Osteoblast (primary cell): Measurements from ENCODE around the gene CDC42SE2. TPM values are rescaled to one million over a fixed set of nuclear protein-coding genes. Genes with fewer than 3 reads are reported as not detected.

ENCODE experiments used
- DNase-seq: peaks from one replicate; pipeline ENCODE4 v3.0.0; 2011; ENCODE audit warnings: low spot score, mixed read lengths; ENCODE audit not compliant: insufficient read length; ENCODE audit errors: missing footprints
- H2AFZ ChIP-seq: 2 replicates; pipeline ENCODE4 v1.6.0; 2011; ENCODE audit warnings: mild to moderate bottlenecking, low read length
- H3K27ac ChIP-seq: 2 replicates; pipeline ENCODE4 v1.5.1; 2011; ENCODE audit warnings: mild to moderate bottlenecking, low read depth, low read length, moderate library complexity
- H3K27me3 ChIP-seq: 2 replicates; pipeline ENCODE4 v1.6.0; 2012; ENCODE audit warnings: mild to moderate bottlenecking, control low read depth, inconsistent platforms, low read length, moderate library complexity; ENCODE audit not compliant: insufficient read depth
- H3K36me3 ChIP-seq: 2 replicates; pipeline ENCODE4 v1.5.1; 2011; ENCODE audit warnings: mild to moderate bottlenecking, low read length, control low read depth, moderate library complexity; ENCODE audit not compliant: insufficient read depth
- H3K4me1 ChIP-seq: 2 replicates; pipeline ENCODE4 v1.5.1; 2011; ENCODE audit warnings: mild to moderate bottlenecking, low read length, control low read depth, moderate library complexity; ENCODE audit not compliant: insufficient read depth
- H3K4me2 ChIP-seq: 2 replicates; pipeline ENCODE4 v1.6.0; 2011; ENCODE audit warnings: mild to moderate bottlenecking, low read length; ENCODE audit not compliant: insufficient read depth
- H3K4me3 ChIP-seq: fragments of 200-600 bp; sonication (generic); 3 replicates; pipeline ENCODE4 v1.5.1; 2012; ENCODE audit warnings: mild to moderate bottlenecking, low read length, inconsistent platforms; ENCODE audit not compliant: insufficient read depth
- H3K79me2 ChIP-seq: 2 replicates; pipeline ENCODE4 v1.6.0; 2012; ENCODE audit warnings: mild to moderate bottlenecking, low read length, control low read depth, inconsistent platforms; ENCODE audit not compliant: insufficient read depth
- H3K9me3 ChIP-seq: 2 replicates; pipeline ENCODE4 v1.5.1; 2011; ENCODE audit warnings: low read depth, low read length, control low read depth
- H4K20me1 ChIP-seq: 2 replicates; pipeline ENCODE4 v1.6.0; 2012; ENCODE audit warnings: mild to moderate bottlenecking, low read length, control low read depth; ENCODE audit not compliant: insufficient read depth
- total RNA-seq: library from RNA; depleted of rRNA; stranded (reverse); fragments of >200 nt; gene quantifications from 2 replicates; pipeline ENCODE4 v1.2.3, GENCODE V29; 2012
- TF ChIP-seq, protein P1 (sequence below): IDR thresholded peaks from 2 replicates; pipeline ENCODE4 v1.5.1; 2011; ENCODE audit warnings: mild to moderate bottlenecking, low read depth, low read length, moderate library complexity; ENCODE audit errors: extremely low read depth

Gene CDC42SE2
- total RNA-seq, 1 donor: 22.8 TPM

DNA sequence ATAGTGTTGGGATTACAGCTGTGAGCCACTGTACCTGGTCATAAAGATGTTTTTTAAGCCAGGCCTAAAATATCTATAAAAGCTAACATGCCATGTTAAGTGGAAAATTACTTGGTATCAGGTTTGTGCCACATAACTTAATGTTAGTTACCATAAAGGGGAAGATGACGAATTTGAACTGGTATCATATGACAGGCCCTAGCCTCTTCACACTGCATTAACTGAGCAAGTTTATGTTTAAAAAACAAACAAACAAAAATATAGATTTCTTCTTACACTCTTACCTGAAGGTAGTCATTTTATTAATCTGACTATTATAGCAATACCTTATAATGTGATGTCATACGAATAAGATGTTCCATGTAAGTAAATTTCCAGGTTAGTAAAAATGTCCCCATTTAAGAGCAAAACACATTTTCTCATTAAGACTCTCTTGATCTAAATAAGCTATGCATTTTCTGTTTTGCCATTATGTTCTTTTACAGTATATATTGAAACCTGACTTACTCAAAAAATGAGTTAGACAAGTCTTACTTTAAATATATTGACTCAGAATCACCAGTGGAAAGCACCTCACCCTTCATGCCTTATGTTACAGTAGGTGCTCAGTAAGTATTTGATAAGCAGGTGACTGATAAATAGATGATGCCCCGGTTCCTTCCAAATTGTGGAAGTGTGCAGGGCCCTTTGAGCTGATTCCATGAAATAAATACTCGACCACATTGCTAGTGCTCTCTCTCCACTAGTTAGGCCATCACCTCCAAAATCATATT, 125.4 kb downstream of the CDC42SE2 start:
- TF ChIP-seq, protein P1, sequence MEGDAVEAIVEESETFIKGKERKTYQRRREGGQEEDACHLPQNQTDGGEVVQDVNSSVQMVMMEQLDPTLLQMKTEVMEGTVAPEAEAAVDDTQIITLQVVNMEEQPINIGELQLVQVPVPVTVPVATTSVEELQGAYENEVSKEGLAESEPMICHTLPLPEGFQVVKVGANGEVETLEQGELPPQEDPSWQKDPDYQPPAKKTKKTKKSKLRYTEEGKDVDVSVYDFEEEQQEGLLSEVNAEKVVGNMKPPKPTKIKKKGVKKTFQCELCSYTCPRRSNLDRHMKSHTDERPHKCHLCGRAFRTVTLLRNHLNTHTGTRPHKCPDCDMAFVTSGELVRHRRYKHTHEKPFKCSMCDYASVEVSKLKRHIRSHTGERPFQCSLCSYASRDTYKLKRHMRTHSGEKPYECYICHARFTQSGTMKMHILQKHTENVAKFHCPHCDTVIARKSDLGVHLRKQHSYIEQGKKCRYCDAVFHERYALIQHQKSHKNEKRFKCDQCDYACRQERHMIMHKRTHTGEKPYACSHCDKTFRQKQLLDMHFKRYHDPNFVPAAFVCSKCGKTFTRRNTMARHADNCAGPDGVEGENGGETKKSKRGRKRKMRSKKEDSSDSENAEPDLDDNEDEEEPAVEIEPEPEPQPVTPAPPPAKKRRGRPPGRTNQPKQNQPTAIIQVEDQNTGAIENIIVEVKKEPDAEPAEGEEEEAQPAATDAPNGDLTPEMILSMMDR: no peak
- no peaks in the 10 kb centered on the region for H3K9me3 ChIP-seq
- peaks cover 9% of the 10 kb centered on the region for H3K36me3 ChIP-seq
- no peak overlapping the region for H3K4me2 ChIP-seq
- no peak overlapping the region for H3K4me3 ChIP-seq
- no peak overlapping the region for H3K27ac ChIP-seq
- H2AFZ ChIP-seq: no peak overlapping the region
- DNase-seq: no peak
- no peaks in the 10 kb centered on the region for H3K27me3 ChIP-seq
- peaks cover 21% of the 10 kb centered on the region for H3K4me1 ChIP-seq
- peaks cover 2% of the 10 kb centered on the region for H4K20me1 ChIP-seq
- H3K79me2 ChIP-seq: peaks cover 3% of the 10 kb centered on the region

DNA sequence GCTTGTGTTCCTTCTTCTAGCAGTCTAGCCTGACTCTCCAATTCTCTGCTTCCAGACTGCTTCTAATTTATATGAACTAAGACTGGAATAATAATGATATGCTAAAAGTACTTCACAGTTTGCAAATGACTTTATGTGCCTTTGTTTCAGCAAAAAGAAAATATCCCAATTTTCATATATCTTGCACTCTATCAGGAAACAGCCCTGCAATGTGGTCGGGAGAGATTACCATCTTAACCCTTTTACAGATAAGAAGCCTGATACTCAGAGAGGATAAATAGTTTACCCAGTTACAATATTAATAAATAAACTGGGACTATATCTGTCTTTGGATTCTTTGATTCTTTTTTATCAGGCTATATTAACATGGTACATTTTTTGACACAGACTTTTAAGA, 126.0 kb downstream of the CDC42SE2 start:
- no peak for DNase-seq
- TF ChIP-seq, protein P1: no peak
- Histone ChIP-seq H3K4me2 (no peak overlapping the region), H3K4me3 (no peak overlapping the region), H3K79me2 (no peaks in the 10 kb centered on the region), H3K4me1 (peaks cover 20% of the 10 kb centered on the region), H2AFZ (no peak overlapping the region), H3K27me3 (no peaks in the 10 kb centered on the region), H4K20me1 (no peaks in the 10 kb centered on the region), H3K36me3 (peaks cover 10% of the 10 kb centered on the region), H3K9me3 (no peaks in the 10 kb centered on the region), H3K27ac (no peak overlapping the region)

DNA sequence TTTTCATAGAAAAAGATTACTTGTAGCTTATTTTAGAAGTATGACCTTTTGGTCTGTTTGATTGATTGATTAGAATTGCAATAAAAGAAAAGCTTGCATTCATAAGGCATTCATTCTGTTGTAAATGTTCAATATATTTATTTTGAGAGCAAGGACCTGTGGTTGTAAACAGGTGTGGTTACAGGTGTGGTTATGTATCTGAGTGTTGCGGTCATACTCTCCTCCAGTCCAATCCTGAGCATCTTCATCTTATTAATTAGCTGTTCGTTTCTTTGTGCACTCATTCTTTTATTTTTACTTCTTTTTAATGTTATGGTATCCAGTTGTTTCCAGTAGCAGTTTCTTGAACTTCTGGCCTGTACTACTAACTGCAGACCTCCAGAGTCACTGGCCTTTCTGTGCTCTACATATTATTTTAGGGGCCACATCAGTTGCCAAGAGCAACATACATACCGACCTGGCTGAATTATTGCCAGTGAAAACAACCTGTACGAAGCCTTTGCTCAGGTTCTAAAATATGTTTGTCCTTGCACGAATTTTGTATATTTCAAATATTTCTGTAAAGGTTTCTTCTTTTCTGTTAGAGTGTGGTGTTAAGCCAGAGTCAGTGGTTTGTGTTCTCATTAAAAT, 128.7 kb downstream of the CDC42SE2 start:
- Histone ChIP-seq H3K4me1 (peaks cover 18% of the 10 kb centered on the region), H3K9me3 (no peaks in the 10 kb centered on the region), H3K4me3 (no peak overlapping the region), H3K36me3 (peaks cover 6% of the 10 kb centered on the region), H3K27ac (peak overlapping the region; percentile 43), H3K27me3 (no peaks in the 10 kb centered on the region), H3K4me2 (no peak overlapping the region), H3K79me2 (no peaks in the 10 kb centered on the region), H4K20me1 (no peaks in the 10 kb centered on the region), H2AFZ (no peak overlapping the region)
- TF ChIP-seq, protein P1: no peak
- no peak for DNase-seq

DNA sequence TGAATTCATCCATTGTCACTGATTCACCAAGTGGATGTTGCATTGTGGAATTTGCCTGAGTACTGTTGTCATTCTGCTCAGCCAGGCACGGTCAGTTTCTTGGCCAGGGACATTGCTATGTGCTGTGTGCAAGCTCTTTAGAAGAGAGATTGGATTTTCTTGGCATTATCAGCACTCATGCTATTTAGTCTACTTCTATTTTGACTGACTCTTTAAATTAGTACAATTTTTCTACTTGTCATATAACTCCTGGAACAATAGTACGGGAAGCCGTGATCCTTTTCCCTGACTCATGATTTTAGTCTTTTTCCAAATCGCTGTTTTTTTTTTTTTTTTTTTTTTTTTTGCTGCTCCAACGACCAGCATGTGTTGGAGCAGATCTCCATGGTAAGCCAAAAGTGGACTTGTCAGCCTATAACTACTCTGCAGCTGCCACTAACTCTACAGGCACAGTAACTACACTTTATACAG, 129.7 kb downstream of the CDC42SE2 start:
- Histone ChIP-seq H3K9me3 (no peaks in the 10 kb centered on the region), H3K36me3 (peaks cover 6% of the 10 kb centered on the region), H2AFZ (no peak overlapping the region), H3K27me3 (no peaks in the 10 kb centered on the region), H3K4me3 (no peak overlapping the region), H4K20me1 (no peaks in the 10 kb centered on the region), H3K4me1 (peaks cover 18% of the 10 kb centered on the region), H3K4me2 (peak overlapping the region; percentile 32), H3K79me2 (no peaks in the 10 kb centered on the region), H3K27ac (peak overlapping the region; percentile 69)
- DNase-seq: peak; percentile 70
- TF ChIP-seq, protein P1: no peak
